Measurements from ENCODE around the gene ZNF213.

DNA sequence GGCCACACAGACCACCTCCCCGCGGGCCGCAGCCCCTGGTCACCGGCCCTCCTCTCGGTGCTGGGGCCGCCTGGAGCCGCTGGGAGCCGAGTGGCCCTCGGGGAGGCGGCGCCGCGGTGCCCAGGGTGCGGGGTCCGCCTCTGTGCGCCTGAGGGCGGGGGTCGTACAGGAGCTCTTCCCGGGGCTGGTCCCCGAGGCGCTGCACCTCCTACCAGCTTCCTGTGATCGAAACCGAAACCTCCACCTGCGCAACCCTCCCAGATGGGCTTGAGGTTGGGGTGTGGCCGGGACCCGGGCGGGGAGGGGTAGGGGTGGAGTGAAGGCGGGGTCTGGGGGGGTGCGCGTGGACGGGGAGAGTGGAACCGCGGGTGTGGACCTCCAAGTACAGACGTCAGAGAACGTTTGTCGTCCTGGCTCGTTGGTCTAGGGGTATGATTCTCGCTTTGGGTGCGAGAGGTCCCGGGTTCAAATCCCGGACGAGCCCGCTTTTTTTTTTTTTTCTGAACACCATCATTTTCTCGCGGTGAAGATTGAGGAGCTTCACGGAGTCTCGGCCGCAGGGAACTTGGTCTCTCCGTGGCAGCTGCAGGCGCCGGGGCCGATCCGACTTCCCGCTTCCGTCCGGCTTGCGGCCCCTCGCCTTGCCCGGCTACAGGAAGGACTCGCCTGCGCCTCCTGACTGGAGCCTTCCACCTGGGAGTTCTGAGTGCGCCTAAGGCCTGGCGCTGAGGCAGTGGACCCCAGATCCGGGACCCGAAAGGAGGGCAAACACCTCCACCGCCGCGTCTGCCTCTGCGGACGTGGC, 23.9 kb downstream of the ZNF213 start:
- TF ChIP-seq, protein P1, sequence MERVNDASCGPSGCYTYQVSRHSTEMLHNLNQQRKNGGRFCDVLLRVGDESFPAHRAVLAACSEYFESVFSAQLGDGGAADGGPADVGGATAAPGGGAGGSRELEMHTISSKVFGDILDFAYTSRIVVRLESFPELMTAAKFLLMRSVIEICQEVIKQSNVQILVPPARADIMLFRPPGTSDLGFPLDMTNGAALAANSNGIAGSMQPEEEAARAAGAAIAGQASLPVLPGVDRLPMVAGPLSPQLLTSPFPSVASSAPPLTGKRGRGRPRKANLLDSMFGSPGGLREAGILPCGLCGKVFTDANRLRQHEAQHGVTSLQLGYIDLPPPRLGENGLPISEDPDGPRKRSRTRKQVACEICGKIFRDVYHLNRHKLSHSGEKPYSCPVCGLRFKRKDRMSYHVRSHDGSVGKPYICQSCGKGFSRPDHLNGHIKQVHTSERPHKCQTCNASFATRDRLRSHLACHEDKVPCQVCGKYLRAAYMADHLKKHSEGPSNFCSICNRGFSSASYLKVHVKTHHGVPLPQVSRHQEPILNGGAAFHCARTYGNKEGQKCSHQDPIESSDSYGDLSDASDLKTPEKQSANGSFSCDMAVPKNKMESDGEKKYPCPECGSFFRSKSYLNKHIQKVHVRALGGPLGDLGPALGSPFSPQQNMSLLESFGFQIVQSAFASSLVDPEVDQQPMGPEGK (CRISPR knock-in tag; IDR thresholded peaks at IDR 0.05; ENCODE audit: borderline replicate concordance): no peak
- TF ChIP-seq, protein P2, sequence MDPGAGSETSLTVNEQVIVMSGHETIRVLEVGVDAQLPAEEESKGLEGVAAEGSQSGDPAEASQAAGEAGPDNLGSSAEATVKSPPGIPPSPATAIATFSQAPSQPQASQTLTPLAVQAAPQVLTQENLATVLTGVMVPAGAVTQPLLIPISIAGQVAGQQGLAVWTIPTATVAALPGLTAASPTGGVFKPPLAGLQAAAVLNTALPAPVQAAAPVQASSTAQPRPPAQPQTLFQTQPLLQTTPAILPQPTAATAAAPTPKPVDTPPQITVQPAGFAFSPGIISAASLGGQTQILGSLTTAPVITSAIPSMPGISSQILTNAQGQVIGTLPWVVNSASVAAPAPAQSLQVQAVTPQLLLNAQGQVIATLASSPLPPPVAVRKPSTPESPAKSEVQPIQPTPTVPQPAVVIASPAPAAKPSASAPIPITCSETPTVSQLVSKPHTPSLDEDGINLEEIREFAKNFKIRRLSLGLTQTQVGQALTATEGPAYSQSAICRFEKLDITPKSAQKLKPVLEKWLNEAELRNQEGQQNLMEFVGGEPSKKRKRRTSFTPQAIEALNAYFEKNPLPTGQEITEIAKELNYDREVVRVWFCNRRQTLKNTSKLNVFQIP (CRISPR knock-in tag; IDR thresholded peaks at IDR 0.05; ENCODE audit: borderline replicate concordance, low read depth): no peak
- TF ChIP-seq, protein P3, sequence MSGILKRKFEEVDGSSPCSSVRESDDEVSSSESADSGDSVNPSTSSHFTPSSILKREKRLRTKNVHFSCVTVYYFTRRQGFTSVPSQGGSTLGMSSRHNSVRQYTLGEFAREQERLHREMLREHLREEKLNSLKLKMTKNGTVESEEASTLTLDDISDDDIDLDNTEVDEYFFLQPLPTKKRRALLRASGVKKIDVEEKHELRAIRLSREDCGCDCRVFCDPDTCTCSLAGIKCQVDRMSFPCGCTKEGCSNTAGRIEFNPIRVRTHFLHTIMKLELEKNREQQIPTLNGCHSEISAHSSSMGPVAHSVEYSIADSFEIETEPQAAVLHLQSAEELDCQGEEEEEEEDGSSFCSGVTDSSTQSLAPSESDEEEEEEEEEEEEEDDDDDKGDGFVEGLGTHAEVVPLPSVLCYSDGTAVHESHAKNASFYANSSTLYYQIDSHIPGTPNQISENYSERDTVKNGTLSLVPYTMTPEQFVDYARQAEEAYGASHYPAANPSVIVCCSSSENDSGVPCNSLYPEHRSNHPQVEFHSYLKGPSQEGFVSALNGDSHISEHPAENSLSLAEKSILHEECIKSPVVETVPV (CRISPR knock-in tag; IDR thresholded peaks at IDR 0.05): no peak
- TF ChIP-seq ZFP3 (CRISPR knock-in tag; IDR thresholded peaks at IDR 0.05): no peak
